H1 (cell line): ENCODE measurements around the gene RASGEF1B. TPM values are rescaled to one million over a fixed set of nuclear protein-coding genes. Genes with fewer than 3 reads are reported as not detected.

Experiments
- FOSL1 ChIP-seq: IDR thresholded peaks from 2 replicates; pipeline ENCODE4 v1.6.1; 2011; ENCODE audit warnings: mild to moderate bottlenecking, low read depth, low read length, moderate library complexity; ENCODE audit not compliant: insufficient read depth
- polyA plus RNA-seq, 7 experiments: library from polyadenylated mRNA; depleted of rRNA in 3 of 7; stranded (reverse) in 5 of 7; unstranded in 2 of 7; fragments of >200 nt in 5 of 7; fragments of 200-250 nt in 2 of 7; gene quantifications; 1 replicate in 5 of 7; 2 replicates in 1 of 7; 4 replicates in 1 of 7; pipeline versions ENCODE4 v1.2.1 to v1.2.3, GENCODE V29; 2011 to 2013; ENCODE audit warnings: missing spikeins in 2 of 7, mixed read lengths in 2 of 7
- total RNA-seq: library from RNA; stranded (reverse); fragmentation: NEBNext Ultra II Directional; extraction: Animal tissue kit (Norgen Biotek cat#: 25700); gene quantifications from 2 replicates; pipeline ENCODE4 v1.2.1, GENCODE V29; 2021
- TF ChIP-seq, protein P1 (sequence below): fragments of 300-600 bp; sonication (generic); IDR thresholded peaks from 2 replicates; pipeline ENCODE4 v1.7.1; 2012; ENCODE audit warnings: low read length, moderate library complexity, mild to moderate bottlenecking, inconsistent platforms; ENCODE audit not compliant: insufficient replicate concordance

Gene RASGEF1B
- total and polyA plus RNA-seq, 2 of the 8 experiments (the other 6 are each of a cell fraction or from before 2014, with no cell fraction given), result 1.6 to 4.7 TPM

DNA sequence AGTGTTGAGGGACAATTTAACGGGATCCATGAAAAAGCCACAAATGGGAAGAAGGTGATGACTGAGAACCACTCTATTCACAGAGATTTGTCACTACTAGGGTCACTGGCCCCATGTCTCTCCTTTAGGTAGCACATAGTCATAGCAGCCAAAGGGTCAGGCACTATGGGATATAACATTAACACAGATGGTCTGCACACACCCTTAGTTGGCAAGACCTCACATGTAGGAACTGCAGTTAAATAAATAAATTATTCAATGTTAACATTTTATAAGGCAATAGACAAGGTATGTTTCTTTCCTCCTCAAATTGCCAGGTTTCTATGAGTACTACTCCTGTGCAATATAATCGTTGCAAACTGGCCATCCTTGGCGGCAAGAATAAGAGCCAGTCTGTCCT, 10.9 kb downstream of the RASGEF1B start (continued):
- TF ChIP-seq, protein P1, sequence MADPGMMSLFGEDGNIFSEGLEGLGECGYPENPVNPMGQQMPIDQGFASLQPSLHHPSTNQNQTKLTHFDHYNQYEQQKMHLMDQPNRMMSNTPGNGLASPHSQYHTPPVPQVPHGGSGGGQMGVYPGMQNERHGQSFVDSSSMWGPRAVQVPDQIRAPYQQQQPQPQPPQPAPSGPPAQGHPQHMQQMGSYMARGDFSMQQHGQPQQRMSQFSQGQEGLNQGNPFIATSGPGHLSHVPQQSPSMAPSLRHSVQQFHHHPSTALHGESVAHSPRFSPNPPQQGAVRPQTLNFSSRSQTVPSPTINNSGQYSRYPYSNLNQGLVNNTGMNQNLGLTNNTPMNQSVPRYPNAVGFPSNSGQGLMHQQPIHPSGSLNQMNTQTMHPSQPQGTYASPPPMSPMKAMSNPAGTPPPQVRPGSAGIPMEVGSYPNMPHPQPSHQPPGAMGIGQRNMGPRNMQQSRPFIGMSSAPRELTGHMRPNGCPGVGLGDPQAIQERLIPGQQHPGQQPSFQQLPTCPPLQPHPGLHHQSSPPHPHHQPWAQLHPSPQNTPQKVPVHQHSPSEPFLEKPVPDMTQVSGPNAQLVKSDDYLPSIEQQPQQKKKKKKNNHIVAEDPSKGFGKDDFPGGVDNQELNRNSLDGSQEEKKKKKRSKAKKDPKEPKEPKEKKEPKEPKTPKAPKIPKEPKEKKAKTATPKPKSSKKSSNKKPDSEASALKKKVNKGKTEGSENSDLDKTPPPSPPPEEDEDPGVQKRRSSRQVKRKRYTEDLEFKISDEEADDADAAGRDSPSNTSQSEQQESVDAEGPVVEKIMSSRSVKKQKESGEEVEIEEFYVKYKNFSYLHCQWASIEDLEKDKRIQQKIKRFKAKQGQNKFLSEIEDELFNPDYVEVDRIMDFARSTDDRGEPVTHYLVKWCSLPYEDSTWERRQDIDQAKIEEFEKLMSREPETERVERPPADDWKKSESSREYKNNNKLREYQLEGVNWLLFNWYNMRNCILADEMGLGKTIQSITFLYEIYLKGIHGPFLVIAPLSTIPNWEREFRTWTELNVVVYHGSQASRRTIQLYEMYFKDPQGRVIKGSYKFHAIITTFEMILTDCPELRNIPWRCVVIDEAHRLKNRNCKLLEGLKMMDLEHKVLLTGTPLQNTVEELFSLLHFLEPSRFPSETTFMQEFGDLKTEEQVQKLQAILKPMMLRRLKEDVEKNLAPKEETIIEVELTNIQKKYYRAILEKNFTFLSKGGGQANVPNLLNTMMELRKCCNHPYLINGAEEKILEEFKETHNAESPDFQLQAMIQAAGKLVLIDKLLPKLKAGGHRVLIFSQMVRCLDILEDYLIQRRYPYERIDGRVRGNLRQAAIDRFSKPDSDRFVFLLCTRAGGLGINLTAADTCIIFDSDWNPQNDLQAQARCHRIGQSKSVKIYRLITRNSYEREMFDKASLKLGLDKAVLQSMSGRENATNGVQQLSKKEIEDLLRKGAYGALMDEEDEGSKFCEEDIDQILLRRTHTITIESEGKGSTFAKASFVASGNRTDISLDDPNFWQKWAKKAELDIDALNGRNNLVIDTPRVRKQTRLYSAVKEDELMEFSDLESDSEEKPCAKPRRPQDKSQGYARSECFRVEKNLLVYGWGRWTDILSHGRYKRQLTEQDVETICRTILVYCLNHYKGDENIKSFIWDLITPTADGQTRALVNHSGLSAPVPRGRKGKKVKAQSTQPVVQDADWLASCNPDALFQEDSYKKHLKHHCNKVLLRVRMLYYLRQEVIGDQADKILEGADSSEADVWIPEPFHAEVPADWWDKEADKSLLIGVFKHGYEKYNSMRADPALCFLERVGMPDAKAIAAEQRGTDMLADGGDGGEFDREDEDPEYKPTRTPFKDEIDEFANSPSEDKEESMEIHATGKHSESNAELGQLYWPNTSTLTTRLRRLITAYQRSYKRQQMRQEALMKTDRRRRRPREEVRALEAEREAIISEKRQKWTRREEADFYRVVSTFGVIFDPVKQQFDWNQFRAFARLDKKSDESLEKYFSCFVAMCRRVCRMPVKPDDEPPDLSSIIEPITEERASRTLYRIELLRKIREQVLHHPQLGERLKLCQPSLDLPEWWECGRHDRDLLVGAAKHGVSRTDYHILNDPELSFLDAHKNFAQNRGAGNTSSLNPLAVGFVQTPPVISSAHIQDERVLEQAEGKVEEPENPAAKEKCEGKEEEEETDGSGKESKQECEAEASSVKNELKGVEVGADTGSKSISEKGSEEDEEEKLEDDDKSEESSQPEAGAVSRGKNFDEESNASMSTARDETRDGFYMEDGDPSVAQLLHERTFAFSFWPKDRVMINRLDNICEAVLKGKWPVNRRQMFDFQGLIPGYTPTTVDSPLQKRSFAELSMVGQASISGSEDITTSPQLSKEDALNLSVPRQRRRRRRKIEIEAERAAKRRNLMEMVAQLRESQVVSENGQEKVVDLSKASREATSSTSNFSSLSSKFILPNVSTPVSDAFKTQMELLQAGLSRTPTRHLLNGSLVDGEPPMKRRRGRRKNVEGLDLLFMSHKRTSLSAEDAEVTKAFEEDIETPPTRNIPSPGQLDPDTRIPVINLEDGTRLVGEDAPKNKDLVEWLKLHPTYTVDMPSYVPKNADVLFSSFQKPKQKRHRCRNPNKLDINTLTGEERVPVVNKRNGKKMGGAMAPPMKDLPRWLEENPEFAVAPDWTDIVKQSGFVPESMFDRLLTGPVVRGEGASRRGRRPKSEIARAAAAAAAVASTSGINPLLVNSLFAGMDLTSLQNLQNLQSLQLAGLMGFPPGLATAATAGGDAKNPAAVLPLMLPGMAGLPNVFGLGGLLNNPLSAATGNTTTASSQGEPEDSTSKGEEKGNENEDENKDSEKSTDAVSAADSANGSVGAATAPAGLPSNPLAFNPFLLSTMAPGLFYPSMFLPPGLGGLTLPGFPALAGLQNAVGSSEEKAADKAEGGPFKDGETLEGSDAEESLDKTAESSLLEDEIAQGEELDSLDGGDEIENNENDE, result no peak
- TF ChIP-seq FOSL1, result no peak
